SH-SY5Y (cell line): Measurements from ENCODE around the gene DPPA5.

ENCODE experiments used
- GATA2 ChIP-seq: IDR thresholded peaks from 2 replicates; pipeline ENCODE4 v1.6.1; 2011; ENCODE audit warnings: mild to moderate bottlenecking, low read depth, low read length
- GATA3 ChIP-seq: IDR thresholded peaks from 2 replicates; pipeline ENCODE4 v1.6.1; 2011; ENCODE audit warnings: low read depth, mild to moderate bottlenecking, low read length, moderate library complexity

DNA sequence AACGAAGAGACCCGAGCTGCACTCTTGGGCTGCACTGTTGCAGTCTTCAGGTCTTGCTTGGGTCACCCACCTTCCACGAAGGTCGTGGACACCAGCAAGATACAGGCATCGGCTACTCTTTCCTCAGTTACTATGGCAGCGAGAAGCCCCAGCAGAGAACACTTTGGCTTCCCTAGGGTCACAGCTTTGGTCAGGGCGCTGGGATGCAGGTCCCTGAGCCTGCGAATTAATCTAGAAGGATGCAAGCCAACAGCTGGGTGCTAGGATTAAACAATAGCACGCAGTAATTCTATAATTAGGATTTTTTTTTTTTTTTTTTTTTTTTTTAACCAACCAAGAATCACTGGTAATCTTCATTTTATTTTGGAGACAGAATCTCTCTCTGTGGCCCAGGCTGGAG is 10.5 kb upstream of the DPPA5 start:
- TF ChIP-seq GATA2 (no peak), GATA3 (no peak)
